GM21360 (cell line): ENCODE results near the gene PLA2G7.

Source experiments
- ATAC-seq: cut with Tn5 transposase; IDR thresholded peaks from one replicate; pipeline ENCODE4 v1.9.1; 2021; ENCODE audit warnings: mild to moderate bottlenecking, moderate library complexity; ENCODE audit not compliant: unreplicated experiment

The PLA2G7 gene

GRCh38 chr6:46689657-46690056, 45.5 kb downstream of the PLA2G7 start:
- ATAC-seq = no peak

GRCh38 chr6:46688966-46689335, 46.2 kb downstream of the PLA2G7 start:
- no peak for ATAC-seq

DNA sequence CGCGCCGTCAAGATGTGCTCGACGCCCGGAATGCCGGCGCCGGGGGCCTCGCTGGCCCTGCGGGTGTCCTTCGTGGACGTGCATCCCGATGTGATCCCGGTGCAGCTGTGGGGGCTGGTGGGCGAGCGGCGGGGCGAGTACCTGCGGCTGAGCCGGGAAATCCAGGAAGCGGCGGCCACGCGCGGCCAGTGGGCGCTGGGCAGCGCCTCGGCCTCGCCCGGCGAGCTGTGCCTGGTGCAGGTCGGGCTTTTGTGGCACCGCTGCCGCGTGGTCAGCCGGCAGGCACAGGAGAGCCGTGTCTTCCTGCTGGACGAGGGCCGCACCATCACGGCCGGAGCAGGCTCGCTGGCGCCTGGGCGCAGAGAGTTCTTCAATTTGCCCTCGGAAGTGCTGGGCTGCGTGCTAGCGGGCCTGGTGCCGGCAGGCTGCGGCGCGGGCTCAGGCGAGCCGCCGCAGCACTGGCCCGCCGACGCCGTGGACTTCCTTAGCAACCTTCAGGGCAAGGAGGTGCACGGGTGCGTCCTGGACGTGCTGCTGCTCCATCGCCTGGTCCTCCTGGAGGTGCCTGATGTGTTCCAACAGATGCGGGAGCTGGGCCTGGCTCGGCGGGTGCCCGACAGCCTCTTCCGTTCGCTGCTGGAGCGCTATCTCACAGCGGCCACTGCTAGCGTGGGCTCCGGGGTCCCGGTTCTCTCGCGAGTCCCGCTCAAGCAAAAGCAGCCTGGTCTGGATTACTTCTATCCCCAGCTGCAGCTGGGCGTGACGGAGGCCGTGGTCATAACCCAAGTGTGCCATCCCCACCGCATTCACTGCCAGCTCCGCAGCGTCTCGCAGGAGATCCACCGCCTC, 46.8 kb downstream of the PLA2G7 start:
- no peak for ATAC-seq

DNA sequence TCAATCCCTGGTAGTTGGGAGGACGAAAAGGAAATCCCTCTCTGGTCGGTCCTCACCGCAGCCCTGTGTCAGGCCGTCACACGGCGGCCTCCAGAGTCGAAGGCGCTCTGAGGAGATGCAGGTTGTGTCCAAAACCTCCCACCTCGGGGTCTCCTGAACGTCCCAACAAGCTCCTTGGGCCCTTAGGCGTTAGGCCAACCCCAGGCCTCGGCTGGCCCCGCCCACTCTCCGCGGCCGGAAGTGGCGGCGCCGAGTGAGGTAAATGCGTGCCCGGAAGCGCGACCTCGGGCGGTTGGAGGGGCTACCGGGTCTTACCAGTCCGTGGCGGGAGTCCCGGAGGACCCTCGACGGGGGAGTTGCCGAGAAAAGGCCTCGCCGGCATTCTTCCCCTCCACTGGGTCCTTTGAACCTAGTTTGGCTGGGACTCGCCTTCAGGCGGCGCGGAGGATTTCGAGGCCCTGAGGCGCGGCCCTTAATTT, 47.5 kb downstream of the PLA2G7 start, which contains the start of gene TDRD6:
Gene TDRD6 (plus strand): TSS at position 267 of the 479 bp plus-strand sequence. CDS start 244 bp downstream, outside the sequence.
- no peak for ATAC-seq

DNA sequence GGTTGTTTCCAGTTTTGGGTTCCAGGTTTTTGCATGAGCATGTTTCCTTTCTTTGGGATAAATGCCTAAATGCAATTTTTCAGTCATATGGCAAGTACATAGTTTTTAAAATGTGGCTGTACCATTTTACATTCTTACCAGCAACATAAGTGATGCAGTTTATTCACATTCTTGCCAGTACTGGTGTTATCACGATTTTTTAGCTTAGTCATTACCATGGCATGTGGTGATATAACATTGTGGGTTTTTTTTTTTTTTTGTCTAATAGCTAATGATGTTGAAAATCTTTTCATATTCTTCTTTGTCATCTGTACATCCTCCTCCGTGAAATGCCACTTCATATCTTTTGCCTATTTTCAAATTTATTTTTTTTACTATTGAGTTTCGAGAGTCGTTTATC, 50.4 kb downstream of the PLA2G7 start:
- ATAC-seq = no peak

- no peak for ATAC-seq
Observed at GRCh38 chr6:46677314-46677654, 57.9 kb downstream of the PLA2G7 start.

- no peak for ATAC-seq
Observed at GRCh38 chr6:46676604-46677313, 58.4 kb downstream of the PLA2G7 start.

GRCh38 chr6:46674410-46674809, 60.8 kb downstream of the PLA2G7 start:
- no peak for ATAC-seq

DNA sequence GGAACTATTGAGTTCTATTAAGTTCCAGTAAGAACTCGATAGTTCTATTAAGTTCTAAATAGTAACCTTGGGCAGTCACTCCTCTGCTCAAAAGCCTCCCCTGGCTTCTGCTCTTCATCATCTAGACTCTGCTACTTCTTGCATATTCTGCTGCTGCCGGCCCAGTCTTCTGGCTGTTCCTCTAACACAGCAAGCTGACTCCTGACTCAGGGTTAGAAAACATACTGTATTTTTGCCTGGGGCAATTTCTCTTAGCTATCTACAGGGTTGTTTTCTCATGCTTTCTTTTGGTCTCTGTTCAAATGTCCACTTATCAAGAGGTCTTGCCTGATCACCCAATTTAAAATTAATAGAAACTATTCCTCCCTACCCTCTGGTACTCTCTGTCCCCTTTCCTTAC, 67.8 kb downstream of the PLA2G7 start:
- ATAC-seq = no peak

GRCh38 chr6:46661483-46661882, 73.7 kb downstream of the PLA2G7 start:
- no peak for ATAC-seq

- ATAC-seq = no peak
Observed at GRCh38 chr6:46657642-46658041, 77.5 kb downstream of the PLA2G7 start.

GRCh38 chr6:46655803-46656202, 79.4 kb downstream of the PLA2G7 start:
- ATAC-seq = no peak
